PC-3 (cell line): ENCODE data around the gene GPN3.

ENCODE experiments used
- CTCF ChIP-seq: fragments of 300-600 bp; sonication (generic); conservative IDR thresholded peaks from 2 replicates; pipeline ENCODE4 v1.5.1; 2017; ENCODE audit warnings: antibody characterized with exemption, low read depth, mild to moderate bottlenecking, low read length
- EZH2 ChIP-seq: fragments of 300-600 bp; sonication (generic); IDR thresholded peaks from one replicate; pipeline ENCODE4 v1.6.1; 2017; ENCODE audit warnings: antibody characterized with exemption, mild to moderate bottlenecking, low read length; ENCODE audit not compliant: unreplicated experiment

GRCh38 chr12:110458756-110459155 lies 9.3 kb downstream of the GPN3 start:
- TF ChIP-seq CTCF: no peak
- no peak for TF ChIP-seq EZH2
